Measurements from ENCODE around the gene CCDC57. TPM values are rescaled to one million over a fixed set of nuclear protein-coding genes. Genes with fewer than 3 reads are reported as not detected.
A peak's percentile ranks its signal among the peaks of the same experiment; 100 is the strongest.

Gene CCDC57
- total RNA-seq, 2 donors from 2014 or later = 57.6 to 62.8 TPM

DNA sequence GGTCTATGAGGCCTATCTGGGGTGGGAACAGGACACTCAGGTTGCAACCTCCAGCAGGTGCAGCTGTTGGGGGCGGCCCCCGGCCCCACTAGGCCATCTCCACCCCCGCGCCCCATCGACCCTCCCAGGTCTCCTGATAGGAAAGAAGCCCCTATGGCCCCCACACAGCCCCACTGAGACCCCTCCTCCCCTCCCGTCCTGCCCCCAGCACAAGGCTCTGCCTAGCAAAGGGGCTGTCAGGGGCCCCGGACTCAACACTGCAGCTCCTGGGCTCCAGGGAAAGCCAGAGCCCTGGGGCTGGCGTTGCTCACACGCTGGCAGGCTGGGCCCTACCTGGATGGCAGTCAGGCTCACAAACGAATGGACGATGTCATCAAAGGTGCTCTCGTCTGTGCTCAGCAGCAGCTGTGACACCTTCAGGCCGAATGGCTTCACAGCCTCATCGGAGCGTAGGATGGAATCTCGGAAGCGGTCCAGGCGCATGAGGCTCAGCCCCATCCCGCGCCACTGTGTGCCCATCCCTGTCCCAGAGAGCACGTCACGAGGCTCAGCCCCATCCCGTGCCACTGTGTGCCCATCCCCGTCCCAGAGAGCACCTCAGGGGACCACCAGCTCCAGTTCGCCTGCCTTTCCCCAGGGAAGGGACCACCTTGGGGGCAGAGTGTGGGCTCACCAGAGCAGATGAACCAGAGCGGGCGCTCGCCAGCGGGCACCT is 121.9 kb downstream of the CCDC57 start:
- 94% methylated on average over 24 of the region's 29 CpGs for WGBS
- Histone ChIP-seq H3K4me3 (no peak overlapping the region), H3K4me1 (replicated peaks) (peaks cover 2% of the 10 kb centered on the region), H3K9me3 (no peaks in the 10 kb centered on the region), H3K36me3 (peaks cover 79 to 96% of the 10 kb centered on the region in 2 donors), H3K27ac (no peak overlapping the region), H3K27me3 (replicated peaks; ENCODE audit: insufficient read depth) (no peaks in the 10 kb centered on the region)
- TF ChIP-seq, protein P1, sequence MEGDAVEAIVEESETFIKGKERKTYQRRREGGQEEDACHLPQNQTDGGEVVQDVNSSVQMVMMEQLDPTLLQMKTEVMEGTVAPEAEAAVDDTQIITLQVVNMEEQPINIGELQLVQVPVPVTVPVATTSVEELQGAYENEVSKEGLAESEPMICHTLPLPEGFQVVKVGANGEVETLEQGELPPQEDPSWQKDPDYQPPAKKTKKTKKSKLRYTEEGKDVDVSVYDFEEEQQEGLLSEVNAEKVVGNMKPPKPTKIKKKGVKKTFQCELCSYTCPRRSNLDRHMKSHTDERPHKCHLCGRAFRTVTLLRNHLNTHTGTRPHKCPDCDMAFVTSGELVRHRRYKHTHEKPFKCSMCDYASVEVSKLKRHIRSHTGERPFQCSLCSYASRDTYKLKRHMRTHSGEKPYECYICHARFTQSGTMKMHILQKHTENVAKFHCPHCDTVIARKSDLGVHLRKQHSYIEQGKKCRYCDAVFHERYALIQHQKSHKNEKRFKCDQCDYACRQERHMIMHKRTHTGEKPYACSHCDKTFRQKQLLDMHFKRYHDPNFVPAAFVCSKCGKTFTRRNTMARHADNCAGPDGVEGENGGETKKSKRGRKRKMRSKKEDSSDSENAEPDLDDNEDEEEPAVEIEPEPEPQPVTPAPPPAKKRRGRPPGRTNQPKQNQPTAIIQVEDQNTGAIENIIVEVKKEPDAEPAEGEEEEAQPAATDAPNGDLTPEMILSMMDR (IDR thresholded peaks at IDR 0.05) = no peak
- TF ChIP-seq POLR2AphosphoS5 (IDR thresholded peaks at IDR 0.05) = no peak
- no peak for TF ChIP-seq POLR2A (IDR thresholded peaks at IDR 0.05)
- DNase-seq (ENCODE audit: low spot score) = no peak
- intact Hi-C loops (cut with DNase I) = no loop called here

DNA sequence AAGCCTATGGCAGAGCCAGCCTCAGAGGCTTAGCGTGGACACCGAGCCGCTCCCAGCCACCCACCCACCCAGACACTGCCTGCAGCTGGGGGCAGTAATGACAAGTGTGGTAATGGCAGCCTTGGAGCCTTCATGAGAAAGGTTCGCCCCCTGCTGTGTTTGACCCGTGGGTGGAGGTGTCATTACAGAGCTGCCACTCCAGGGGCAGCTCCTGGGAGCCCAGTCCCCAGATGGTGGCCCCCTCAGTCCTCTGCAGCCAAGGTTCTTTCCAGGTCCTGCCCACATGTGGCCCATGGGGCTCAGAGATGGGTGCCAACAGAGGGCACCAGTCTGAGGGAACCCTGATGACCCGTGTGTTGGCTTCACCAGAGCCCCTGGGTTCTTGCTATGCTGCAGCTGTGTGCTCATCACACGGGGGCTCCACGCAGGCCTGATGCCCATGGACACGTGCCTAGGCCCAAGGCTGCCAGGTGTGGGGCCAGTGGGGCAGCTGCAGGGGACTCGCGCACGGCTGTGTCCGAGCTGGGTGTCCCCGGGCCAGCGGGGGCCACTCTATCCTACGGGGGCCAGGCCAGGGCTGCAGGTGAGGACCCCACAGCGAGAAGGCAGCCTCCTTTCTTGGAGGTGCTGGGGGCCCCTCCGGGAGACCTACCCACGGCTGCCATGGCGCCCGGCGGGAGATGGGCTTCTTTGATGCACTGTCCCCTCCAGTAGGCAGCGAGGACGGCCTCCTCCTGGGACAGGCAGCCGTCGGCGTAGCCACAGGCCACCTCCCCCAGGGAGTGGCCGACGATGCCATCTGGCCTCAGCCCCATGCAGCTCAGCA is 122.7 kb downstream of the CCDC57 start:
- peaks cover 79 to 95% of the 10 kb centered on the region in 2 donors for H3K36me3 ChIP-seq
- WGBS = 88% methylated on average over 29 of the region's 29 CpGs
- H3K9me3 ChIP-seq = no peaks in the 10 kb centered on the region
- intact Hi-C loops (cut with DNase I) = no loop called here
- H3K27me3 ChIP-seq (replicated peaks; ENCODE audit: insufficient read depth) = no peaks in the 10 kb centered on the region
- no peaks in the 10 kb centered on the region for H3K4me1 ChIP-seq (replicated peaks)
- H3K4me3 ChIP-seq = no peak overlapping the region
- no peak for DNase-seq (ENCODE audit: low spot score)
- H3K27ac ChIP-seq = peak overlapping the region in 1 of 2 donors; percentile 19
- TF ChIP-seq POLR2A (IDR thresholded peaks at IDR 0.05) (no peak), POLR2AphosphoS5 (IDR thresholded peaks at IDR 0.05) (no peak)
- TF ChIP-seq, protein P1 (IDR thresholded peaks at IDR 0.05) = no peak

DNA sequence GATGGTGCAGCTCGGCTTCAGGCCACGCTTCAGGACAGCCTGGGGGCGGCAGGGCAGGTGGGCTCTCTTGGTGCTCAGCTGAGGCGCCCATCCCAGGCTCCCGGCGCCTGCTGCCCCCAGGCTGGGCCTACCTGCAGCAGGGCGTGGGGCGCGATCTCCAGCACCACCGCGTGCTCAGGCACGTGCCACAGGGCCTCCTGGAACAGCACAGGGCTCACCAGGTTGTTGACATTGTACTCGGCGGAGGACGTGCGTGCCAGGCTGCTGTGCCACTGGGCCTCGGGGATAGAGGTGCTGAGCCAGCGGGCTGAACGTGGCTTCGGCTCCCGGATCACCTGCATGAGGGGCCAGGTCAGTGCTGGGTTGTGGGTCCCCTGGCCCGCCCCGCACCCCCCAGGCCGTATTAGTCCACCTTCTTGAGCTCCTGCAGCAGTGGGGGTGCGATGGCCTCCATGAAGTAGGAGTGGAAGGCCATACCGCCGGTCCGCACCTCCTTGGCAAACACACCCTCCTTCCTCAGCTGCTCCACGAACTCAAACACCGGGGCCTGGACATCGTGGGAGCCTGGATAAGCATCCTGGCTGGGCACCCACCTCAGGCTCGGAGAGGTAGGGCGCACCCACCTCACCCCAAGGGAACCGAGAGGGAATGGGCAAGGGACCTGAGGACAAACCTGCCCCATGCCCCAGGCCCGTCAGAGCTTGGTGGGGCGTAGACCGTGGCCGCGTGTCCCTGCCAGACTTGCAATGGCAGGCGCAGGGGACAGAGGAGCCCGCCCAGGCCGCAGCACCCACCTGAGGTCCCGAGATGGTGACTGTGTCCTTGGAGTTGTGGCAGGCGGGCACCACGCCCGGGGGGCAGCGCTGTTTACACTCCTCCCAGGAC is 123.6 kb downstream of the CCDC57 start:
- H3K27me3 ChIP-seq (replicated peaks; ENCODE audit: insufficient read depth) = no peaks in the 10 kb centered on the region
- no peaks in the 10 kb centered on the region for H3K4me1 ChIP-seq (replicated peaks)
- intact Hi-C loops (cut with DNase I) = no loop called here
- H3K36me3 ChIP-seq = peaks cover 84 to 96% of the 10 kb centered on the region in 2 donors
- no peaks in the 10 kb centered on the region for H3K9me3 ChIP-seq
- no peak overlapping the region for H3K4me3 ChIP-seq
- 88% methylated on average over 27 of the region's 47 CpGs for WGBS
- TF ChIP-seq, protein P1 (IDR thresholded peaks at IDR 0.05) = no peak
- no peak for TF ChIP-seq POLR2A (IDR thresholded peaks at IDR 0.05)
- no peak for TF ChIP-seq POLR2AphosphoS5 (IDR thresholded peaks at IDR 0.05)
- no peak for DNase-seq (ENCODE audit: low spot score)
- no peak overlapping the region for H3K27ac ChIP-seq

DNA sequence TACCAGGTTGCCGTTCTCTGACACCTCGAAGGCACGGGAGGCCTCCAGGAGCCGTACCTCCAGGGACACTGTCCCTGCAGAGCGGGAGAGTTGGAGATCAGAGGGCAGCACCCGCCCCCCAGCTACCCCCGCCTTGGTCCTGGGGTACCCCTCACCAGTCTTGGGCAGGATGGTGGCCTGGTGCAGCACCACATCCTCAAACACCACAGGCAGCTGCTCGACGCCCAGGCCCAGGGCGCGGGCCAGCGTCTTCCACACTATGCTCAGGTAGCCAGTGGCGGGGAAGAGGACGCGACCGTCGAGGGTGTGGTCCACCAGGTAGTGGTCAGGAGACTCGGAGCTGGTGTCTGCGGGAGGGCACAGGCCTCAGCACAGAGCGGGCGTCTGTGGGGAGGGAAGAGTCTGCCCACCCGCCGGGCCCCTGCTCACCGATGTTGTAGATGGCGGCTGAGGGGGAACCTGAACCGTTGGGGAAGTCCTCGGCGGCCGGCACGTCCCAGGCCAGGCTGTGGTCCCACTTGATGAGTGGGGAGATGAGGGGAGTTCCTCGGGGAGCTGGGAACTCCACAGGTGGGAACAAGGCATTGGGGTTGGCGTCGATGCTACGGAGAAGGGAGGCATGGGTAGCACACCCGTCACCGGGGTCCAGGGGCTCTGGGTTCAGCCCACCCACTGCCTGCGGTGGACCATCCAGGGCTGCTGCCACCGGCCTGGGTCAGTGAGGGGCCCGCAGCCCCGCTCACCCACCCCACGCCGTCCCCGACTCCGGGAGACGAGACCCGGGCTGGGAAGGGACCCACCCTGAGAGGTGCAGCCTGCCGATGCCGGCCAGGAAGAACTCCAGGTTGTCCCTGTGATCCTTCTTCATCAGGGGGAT is 124.4 kb downstream of the CCDC57 start:
- Histone ChIP-seq H3K27me3 (replicated peaks; ENCODE audit: insufficient read depth) (no peaks in the 10 kb centered on the region), H3K4me3 (no peak overlapping the region), H3K9me3 (no peaks in the 10 kb centered on the region), H3K36me3 (peaks cover 89 to 96% of the 10 kb centered on the region in 2 donors), H3K27ac (no peak overlapping the region), H3K4me1 (replicated peaks) (no peaks in the 10 kb centered on the region)
- WGBS = 94% methylated on average over 45 of the region's 48 CpGs
- intact Hi-C loops (cut with DNase I) = no loop called here
- no peak for DNase-seq (ENCODE audit: low spot score)
- TF ChIP-seq POLR2A (IDR thresholded peaks at IDR 0.05) = no peak
- TF ChIP-seq, protein P1 (IDR thresholded peaks at IDR 0.05) = no peak
- no peak for TF ChIP-seq POLR2AphosphoS5 (IDR thresholded peaks at IDR 0.05)
